Peyer's patch (tissue), 4 donors: Measurements from ENCODE around the gene ATP6V0E2. TPM values are rescaled to one million over a fixed set of nuclear protein-coding genes. Genes with fewer than 3 reads are reported as not detected.

Experiments
- DNase-seq, 3 donors: peaks; one replicate each; pipeline ENCODE4 v3.0.0-alpha.2; 2017 to 2019
- H3K27ac ChIP-seq, 4 donors: fragments of 200-600 bp; sonication (generic); one replicate each; pipeline ENCODE4 v1.5.1; 2016 to 2019
- H3K27me3 ChIP-seq, 2 donors: fragments of 200-600 bp; sonication (generic); one replicate each; pipeline ENCODE4 v1.5.1; 2019
- H3K36me3 ChIP-seq, 3 donors: fragments of 200-600 bp; sonication (generic); one replicate each; pipeline ENCODE4 v1.5.1; 2016 to 2019
- H3K4me1 ChIP-seq, 4 donors: fragments of 200-600 bp; sonication (generic); one replicate each; pipeline ENCODE4 v1.5.1; 2016 to 2019
- H3K4me3 ChIP-seq, 4 donors: fragments of 200-600 bp; sonication (generic); 1 replicate in 3 of 4; 2 replicates in 1 of 4; pipeline ENCODE4 v1.5.1; 2016 to 2019; ENCODE audit warnings: mild to moderate bottlenecking in 1 of 4
- H3K9me3 ChIP-seq, 4 donors: fragments of 200-600 bp; sonication (generic); one replicate each; pipeline ENCODE4 v1.5.1; 2016 to 2019; ENCODE audit warnings: mild to moderate bottlenecking in 1 of 4
- POLR2A ChIP-seq, 2 donors: fragments of 450-650 bp; IDR thresholded peaks; one replicate each; pipeline ENCODE4 v1.5.1; 2017; ENCODE audit warnings: antibody characterized with exemption in 2 of 2, mild to moderate bottlenecking in 2 of 2, moderate library complexity in 2 of 2
- total RNA-seq, 4 donors: library from RNA; depleted of rRNA; stranded (reverse); fragments of >200 nt; gene quantifications; one replicate each; pipeline ENCODE4 v1.1.0, GENCODE V29; 2016
- TF ChIP-seq, protein P1 (sequence below), 6 experiments: fragments of 450-650 bp in 4 of 6; fragments of 200-600 bp in 2 of 6; sonication (generic) in 1 of 6; IDR thresholded peaks; one replicate each; pipeline ENCODE4 v1.5.1; 2017 to 2019; ENCODE audit warnings: antibody characterized with exemption in 6 of 6, mild to moderate bottlenecking in 3 of 6, moderate library complexity in 1 of 6

Gene ATP6V0E2
- total RNA-seq, 4 donors from 2014 or later = 7.6 to 17.8 (median 11.1) TPM

DNA sequence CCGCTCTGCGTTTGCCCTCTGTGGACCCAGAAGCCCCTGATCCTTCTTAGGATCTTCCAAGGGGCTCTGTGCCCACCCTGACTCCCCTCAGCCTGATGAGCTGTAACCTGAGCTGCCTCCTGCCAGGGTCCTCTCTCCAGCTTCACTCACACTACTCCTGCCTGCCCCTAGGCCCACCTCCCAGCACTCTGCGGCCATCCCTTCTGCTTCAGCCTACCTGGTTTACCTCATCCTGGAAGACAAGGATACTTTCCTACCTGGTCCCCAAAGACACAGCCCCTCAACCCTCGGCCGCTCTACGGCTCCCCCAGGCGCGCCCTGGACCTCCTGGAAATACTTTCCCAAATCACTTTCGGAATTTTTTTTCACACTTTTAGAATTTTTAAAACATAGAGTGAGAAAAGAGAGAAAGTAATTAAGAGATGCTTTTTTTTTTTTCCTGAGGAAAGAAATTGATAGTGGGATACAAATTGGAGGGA is 42.0 kb upstream of the ATP6V0E2 start:
- Histone ChIP-seq H3K9me3 (no peaks in the 10 kb centered on the region), H3K27me3 (no peaks in the 10 kb centered on the region), H3K36me3 (no peaks in the 10 kb centered on the region), H3K4me1 (no peaks in the 10 kb centered on the region), H3K27ac (no peak overlapping the region), H3K4me3 (no peak overlapping the region)
- no peak for TF ChIP-seq POLR2A (IDR thresholded peaks at IDR 0.05)
- TF ChIP-seq, protein P1, sequence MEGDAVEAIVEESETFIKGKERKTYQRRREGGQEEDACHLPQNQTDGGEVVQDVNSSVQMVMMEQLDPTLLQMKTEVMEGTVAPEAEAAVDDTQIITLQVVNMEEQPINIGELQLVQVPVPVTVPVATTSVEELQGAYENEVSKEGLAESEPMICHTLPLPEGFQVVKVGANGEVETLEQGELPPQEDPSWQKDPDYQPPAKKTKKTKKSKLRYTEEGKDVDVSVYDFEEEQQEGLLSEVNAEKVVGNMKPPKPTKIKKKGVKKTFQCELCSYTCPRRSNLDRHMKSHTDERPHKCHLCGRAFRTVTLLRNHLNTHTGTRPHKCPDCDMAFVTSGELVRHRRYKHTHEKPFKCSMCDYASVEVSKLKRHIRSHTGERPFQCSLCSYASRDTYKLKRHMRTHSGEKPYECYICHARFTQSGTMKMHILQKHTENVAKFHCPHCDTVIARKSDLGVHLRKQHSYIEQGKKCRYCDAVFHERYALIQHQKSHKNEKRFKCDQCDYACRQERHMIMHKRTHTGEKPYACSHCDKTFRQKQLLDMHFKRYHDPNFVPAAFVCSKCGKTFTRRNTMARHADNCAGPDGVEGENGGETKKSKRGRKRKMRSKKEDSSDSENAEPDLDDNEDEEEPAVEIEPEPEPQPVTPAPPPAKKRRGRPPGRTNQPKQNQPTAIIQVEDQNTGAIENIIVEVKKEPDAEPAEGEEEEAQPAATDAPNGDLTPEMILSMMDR (IDR thresholded peaks at IDR 0.05) = no peak
- DNase-seq = no peak

DNA sequence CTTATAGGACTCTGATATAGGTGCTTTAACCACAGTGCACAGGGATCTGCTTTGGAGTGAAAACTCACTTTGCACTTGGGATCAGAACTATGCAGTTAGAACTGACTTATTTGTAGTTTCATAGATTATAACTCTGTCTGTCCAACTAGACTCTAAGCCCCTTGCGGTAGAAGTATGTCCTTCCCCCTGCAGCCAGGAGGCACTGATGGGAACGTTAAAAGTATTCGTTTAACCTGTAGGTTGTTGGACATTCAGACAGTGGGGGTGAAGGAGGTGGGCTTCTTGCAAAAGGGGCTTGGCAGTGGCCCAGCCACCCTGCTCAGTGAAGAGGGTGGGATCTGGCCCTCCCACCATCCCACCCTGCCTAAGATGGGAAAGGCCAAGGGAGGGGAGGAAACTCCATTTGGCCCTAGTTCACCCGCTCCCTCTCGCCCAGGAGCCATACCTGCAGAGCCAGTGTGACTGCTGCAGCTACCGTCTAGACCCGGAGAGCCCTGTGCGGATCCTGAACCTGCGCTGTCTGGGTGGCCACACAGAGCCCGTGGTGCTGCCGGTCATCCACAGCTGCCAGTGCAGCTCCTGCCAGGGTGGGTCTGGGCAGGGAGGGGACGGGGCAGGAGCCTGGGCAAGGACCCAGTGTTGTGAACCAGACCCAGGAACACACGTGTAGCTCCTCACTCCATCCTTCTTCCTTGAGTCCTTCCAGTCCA is 41.3 kb upstream of the ATP6V0E2 start:
- no peak for TF ChIP-seq POLR2A (IDR thresholded peaks at IDR 0.05)
- TF ChIP-seq, protein P1 (IDR thresholded peaks at IDR 0.05) = no peak
- DNase-seq = no peak
- Histone ChIP-seq H3K27me3 (no peaks in the 10 kb centered on the region), H3K27ac (no peak overlapping the region), H3K4me3 (no peak overlapping the region), H3K4me1 (no peaks in the 10 kb centered on the region), H3K36me3 (no peaks in the 10 kb centered on the region), H3K9me3 (no peaks in the 10 kb centered on the region)

DNA sequence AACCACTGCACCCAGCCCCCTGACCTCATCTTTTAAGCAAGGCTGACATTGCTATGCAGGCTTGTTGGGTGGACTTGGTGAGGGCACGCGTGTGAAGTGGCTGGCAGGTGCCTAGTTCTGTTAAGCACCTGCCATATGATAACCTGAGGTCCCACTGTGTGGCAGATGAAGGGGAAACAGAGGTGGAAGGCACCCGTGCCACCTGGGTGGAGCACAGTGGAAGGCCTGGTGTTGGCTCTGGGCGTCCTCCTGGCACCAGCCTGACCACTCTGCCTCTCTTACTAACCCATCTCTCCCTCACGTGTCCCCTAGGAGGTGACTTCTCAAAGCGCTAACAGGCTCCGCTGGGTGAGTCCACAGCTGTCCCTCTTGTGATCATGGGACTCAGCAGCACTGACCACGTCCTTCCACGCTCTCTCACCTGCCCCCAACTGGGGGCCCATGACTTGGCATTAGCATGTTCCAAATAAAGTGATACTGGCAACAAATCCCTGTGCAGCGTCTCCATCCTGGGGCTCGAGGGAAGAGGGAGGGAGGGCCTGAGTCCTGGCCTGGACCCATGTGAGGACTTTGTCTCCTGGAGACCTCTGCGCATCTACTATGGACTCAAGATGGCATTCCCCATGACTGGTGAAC is 40.2 kb upstream of the ATP6V0E2 start:
- Histone ChIP-seq H3K4me1 (no peaks in the 10 kb centered on the region), H3K36me3 (no peaks in the 10 kb centered on the region), H3K27me3 (no peaks in the 10 kb centered on the region), H3K9me3 (no peaks in the 10 kb centered on the region), H3K27ac (no peak overlapping the region), H3K4me3 (no peak overlapping the region)
- DNase-seq = no peak
- TF ChIP-seq POLR2A (IDR thresholded peaks at IDR 0.05) = no peak
- TF ChIP-seq, protein P1 (IDR thresholded peaks at IDR 0.05) = no peak

DNA sequence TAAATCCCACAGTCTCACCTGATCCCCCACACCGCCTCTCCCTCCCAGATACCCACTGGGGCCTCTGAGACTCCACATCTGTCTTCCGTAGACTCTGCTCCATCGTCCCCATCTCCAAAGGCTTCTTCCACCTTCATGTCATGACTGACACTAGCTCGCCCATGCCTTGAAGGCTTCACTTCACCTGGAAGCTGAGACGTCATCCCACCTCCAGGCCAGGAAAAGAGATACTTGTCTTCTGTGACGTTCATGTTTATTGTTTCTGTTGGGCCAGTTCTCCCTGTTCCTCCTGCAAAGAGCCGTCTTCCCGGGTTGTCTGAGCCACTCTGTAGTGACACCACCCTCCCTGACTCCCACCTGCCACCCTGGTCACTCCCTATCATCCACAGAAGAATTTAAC is 39.2 kb upstream of the ATP6V0E2 start:
- TF ChIP-seq, protein P1 (IDR thresholded peaks at IDR 0.05) = no peak
- TF ChIP-seq POLR2A (IDR thresholded peaks at IDR 0.05) = no peak
- Histone ChIP-seq H3K4me1 (peaks cover 0 to 9% (median 0%) of the 10 kb centered on the region in 4 donors), H3K27me3 (no peaks in the 10 kb centered on the region), H3K9me3 (no peaks in the 10 kb centered on the region), H3K27ac (no peak overlapping the region), H3K36me3 (no peaks in the 10 kb centered on the region), H3K4me3 (no peak overlapping the region)
- no peak for DNase-seq

DNA sequence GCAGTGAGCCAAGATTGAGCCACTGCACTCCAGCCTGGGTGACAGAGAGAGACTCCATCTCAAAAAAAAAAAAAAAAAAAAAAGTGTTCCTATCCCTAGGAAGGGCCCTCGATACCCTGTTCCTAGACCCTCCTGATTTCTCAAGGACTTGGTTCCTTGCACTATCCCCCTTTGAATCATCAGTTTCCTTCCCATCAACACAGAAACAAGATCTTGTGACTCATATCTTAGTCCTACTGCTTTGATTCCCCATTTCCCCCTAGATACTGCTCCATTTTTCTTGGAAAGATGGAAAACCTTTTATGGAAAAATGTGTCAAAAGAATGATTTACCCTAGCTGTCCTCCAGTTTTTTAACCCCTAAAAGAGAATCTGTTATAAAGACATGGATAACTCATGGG is 37.3 kb upstream of the ATP6V0E2 start:
- no peak overlapping the region for H3K4me3 ChIP-seq
- no peaks in the 10 kb centered on the region for H3K36me3 ChIP-seq
- H3K4me1 ChIP-seq = peaks cover 0 to 11% (median 0%) of the 10 kb centered on the region in 4 donors
- H3K27ac ChIP-seq = no peak overlapping the region
- no peaks in the 10 kb centered on the region for H3K27me3 ChIP-seq
- no peaks in the 10 kb centered on the region for H3K9me3 ChIP-seq
- TF ChIP-seq POLR2A (IDR thresholded peaks at IDR 0.05) = no peak
- TF ChIP-seq, protein P1 (IDR thresholded peaks at IDR 0.05) = no peak
- DNase-seq = no peak
